GM12878 (cell line): Measurements from ENCODE around the gene CNPY1. TPM values are rescaled to one million over a fixed set of nuclear protein-coding genes. Genes with fewer than 3 reads are reported as not detected.

Experiments used
- ATAC-seq: fragments of 200-7000 bp; cut with Tn5 transposase; 3 replicates; pipeline ENCODE4 v1.9.1; 2020; ENCODE audit warnings: mild to moderate bottlenecking, moderate library complexity
- BruUV-seq: library from RNA; stranded (reverse); fragments of 400-500 nt; replicated peaks from 2 replicates; lab custom pipeline; 2021; lab: Mats Ljungman, UMichigan
- CTCF ChIA-PET: fragments of 300-600 bp; sonication (Branson Sonifier 250); formaldehyde crosslinking; extraction: SDS; loops from one replicate; lab custom pipeline; 2021; ENCODE audit warnings: inconsistent platforms; lab: Yijun Ruan, JAX
- POLR2A ChIA-PET: fragments of 350-600 bp; formaldehyde crosslinking; extraction: SDS; loops from one replicate; lab custom pipeline; 2021; ENCODE audit warnings: inconsistent platforms; lab: Charles Lee
- RAD21 ChIA-PET: fragments of 300-600 bp; sonication (Branson Sonifier 250); formaldehyde crosslinking; loops from one replicate; lab custom pipeline; 2023; ENCODE audit warnings: antibody characterized with exemption; ENCODE audit not compliant: unreplicated experiment; lab: Charles Lee
- SMC1A ChIA-PET: fragments of 300-600 bp; sonication (Branson Sonifier 250); formaldehyde crosslinking; loops from one replicate; lab custom pipeline; 2023; ENCODE audit not compliant: unreplicated experiment, uncharacterized antibody; lab: Charles Lee
- DNase-seq: peaks from one replicate; pipeline ENCODE4 v3.0.0-alpha.2; 2011; ENCODE audit warnings: low read depth, low spot score
- FAIRE-seq: peaks from 3 replicates; lab custom pipeline; 2011; peaks lifted over from hg19 to GRCh38; lab: Jason Lieb, UNC
- H2AFZ ChIP-seq: 2 replicates; pipeline ENCODE4 v1.6.0; 2011; ENCODE audit warnings: low read depth, low read length, control low read depth; ENCODE audit not compliant: control insufficient read depth
- H3K27ac ChIP-seq: 2 replicates; pipeline ENCODE4 v1.5.1; 2011; ENCODE audit warnings: control low read depth; ENCODE audit not compliant: control insufficient read depth, insufficient read depth
- H3K27me3 ChIP-seq, 2 experiments: replicated peaks in 1 of 2; 2 replicates each; pipeline versions ENCODE4 v1.6.0 to v1.6.1; 2011; ENCODE audit warnings: low read length in 1 of 2; ENCODE audit not compliant: control insufficient read depth in 2 of 2, insufficient read depth in 2 of 2
- H3K36me3 ChIP-seq, 2 experiments: 2 replicates each; pipeline ENCODE4 v1.5.1; 2011; ENCODE audit warnings: low read length in 1 of 2; ENCODE audit not compliant: control insufficient read depth in 2 of 2, insufficient read depth in 2 of 2
- H3K4me1 ChIP-seq: 2 replicates; pipeline ENCODE4 v1.6.1; 2011; ENCODE audit warnings: mild to moderate bottlenecking, low read length, moderate library complexity, mixed read lengths; ENCODE audit not compliant: control insufficient read depth, insufficient read depth
- H3K4me2 ChIP-seq: 2 replicates; pipeline ENCODE4 v1.6.0; 2011; ENCODE audit warnings: control low read depth; ENCODE audit not compliant: control insufficient read depth, insufficient read depth
- H3K4me3 ChIP-seq: fragments of 200-600 bp; sonication (generic); 2 replicates; pipeline ENCODE4 v1.5.1; 2016
- H3K79me2 ChIP-seq: 2 replicates; pipeline ENCODE4 v1.6.0; 2011; ENCODE audit warnings: low read length; ENCODE audit not compliant: control insufficient read depth, insufficient read depth
- H3K9ac ChIP-seq: 2 replicates; pipeline ENCODE4 v1.8.0; 2011; ENCODE audit warnings: low read length, control low read depth, mixed read lengths; ENCODE audit not compliant: control insufficient read depth, insufficient read depth
- H3K9me3 ChIP-seq: replicated peaks from 3 replicates; pipeline ENCODE4 v1.5.1; 2011; ENCODE audit warnings: mild to moderate bottlenecking, low read length; ENCODE audit not compliant: control insufficient read depth, insufficient read depth
- H4K20me1 ChIP-seq: 2 replicates; pipeline ENCODE4 v1.6.0; 2011; ENCODE audit not compliant: control insufficient read depth, insufficient read depth
- GABPA ChIP-seq: IDR thresholded peaks from 2 replicates; pipeline ENCODE4 v1.6.1; 2014; ENCODE audit warnings: antibody characterized with exemption, low read depth, mild to moderate bottlenecking, inconsistent platforms
- PAX5 ChIP-seq: IDR thresholded peaks from 2 replicates; pipeline ENCODE4 v1.6.1; 2011; ENCODE audit warnings: low read depth, low read length, borderline replicate concordance
- SMAD5 ChIP-seq: IDR thresholded peaks from 2 replicates; pipeline ENCODE4 v1.6.1; 2016; ENCODE audit warnings: antibody characterized with exemption, low read depth
- WGBS: methylation state at CpG from one replicate; pipeline ENCODE4 v1.1.6; 2016; ENCODE audit warnings: low lambda C conversion rate; ENCODE audit not compliant: insufficient replicate concordance, insufficient coverage; ENCODE audit errors: missing lambda C conversion rate; 5-methylcytosine and 5-hydroxymethylcytosine counted together
- in situ Hi-C: fragments of 300-500 bp; cut with MboI; formaldehyde crosslinking; loops from 9 replicates; pipeline ENCODE4 v1.14.3; 2018; ENCODE audit warnings: mixed read lengths
- intact Hi-C: fragments of 100-400 bp; cut with micrococcal nuclease; formaldehyde crosslinking; loops from one replicate; pipeline ENCODE4 v1.14.2; 2022; ENCODE audit not compliant: unreplicated experiment
- polyA plus RNA-seq, 11 experiments: library from polyadenylated mRNA; depleted of rRNA in 4 of 11; unstranded in 6 of 11; stranded (reverse) in 5 of 11; fragments of >200 nt; fragmentation: Nextera tagmentation in 4 of 11; fragmentation: Illumina TruSeq in 1 of 11; extraction: Ambion mirVana in 4 of 11; extraction: Trizol in 1 of 11; gene quantifications; 1 replicate in 1 of 11; 2 replicates in 10 of 11; pipeline versions ENCODE4 v1.2.1 to v1.2.3, GENCODE V29; 2011 to 2016; ENCODE audit warnings: inconsistent platforms in 2 of 11, missing spikeins in 2 of 11, low read depth in 1 of 11
- total RNA-seq, 4 experiments: library from RNA; depleted of rRNA in 3 of 4; stranded (reverse); fragments of >200 nt in 3 of 4; fragmentation: Illumina TruSeq in 1 of 4; extraction: Trizol in 1 of 4; gene quantifications; 2 replicates each; pipeline versions ENCODE4 v1.2.1 to v1.2.3, GENCODE V29; 2013 to 2021
- TF ChIP-seq, protein P1 (sequence below), 3 experiments: IDR thresholded peaks in 2 of 3; conservative IDR thresholded peaks in 1 of 3; 2 replicates each; pipeline ENCODE4 v1.5.1; 2011; ENCODE audit warnings: low read depth in 3 of 3, low read length in 3 of 3, mild to moderate bottlenecking in 3 of 3, control low read depth in 2 of 3, moderate library complexity in 2 of 3, inconsistent platforms in 1 of 3, mixed read lengths in 1 of 3; ENCODE audit not compliant: control insufficient read depth in 2 of 3, insufficient read depth in 1 of 3; ENCODE audit errors: extremely low read depth in 1 of 3
- TF ChIP-seq, protein P2 (sequence below): fragments of 450-650 bp; formaldehyde crosslinking; IDR thresholded peaks from 2 replicates; pipeline ENCODE4 v1.5.0; 2022; ENCODE audit warnings: mild to moderate bottlenecking, missing genetic modification characterization
- TF ChIP-seq, protein P3 (sequence below): fragments of 450-650 bp; IDR thresholded peaks from 2 replicates; pipeline ENCODE4 v1.6.1; 2017; ENCODE audit warnings: mild to moderate bottlenecking

CNPY1 gene
- total and polyA plus RNA-seq, 10 of the 15 experiments (the other 5 are each of a cell fraction or from before 2014, with no cell fraction given): not detected

DNA sequence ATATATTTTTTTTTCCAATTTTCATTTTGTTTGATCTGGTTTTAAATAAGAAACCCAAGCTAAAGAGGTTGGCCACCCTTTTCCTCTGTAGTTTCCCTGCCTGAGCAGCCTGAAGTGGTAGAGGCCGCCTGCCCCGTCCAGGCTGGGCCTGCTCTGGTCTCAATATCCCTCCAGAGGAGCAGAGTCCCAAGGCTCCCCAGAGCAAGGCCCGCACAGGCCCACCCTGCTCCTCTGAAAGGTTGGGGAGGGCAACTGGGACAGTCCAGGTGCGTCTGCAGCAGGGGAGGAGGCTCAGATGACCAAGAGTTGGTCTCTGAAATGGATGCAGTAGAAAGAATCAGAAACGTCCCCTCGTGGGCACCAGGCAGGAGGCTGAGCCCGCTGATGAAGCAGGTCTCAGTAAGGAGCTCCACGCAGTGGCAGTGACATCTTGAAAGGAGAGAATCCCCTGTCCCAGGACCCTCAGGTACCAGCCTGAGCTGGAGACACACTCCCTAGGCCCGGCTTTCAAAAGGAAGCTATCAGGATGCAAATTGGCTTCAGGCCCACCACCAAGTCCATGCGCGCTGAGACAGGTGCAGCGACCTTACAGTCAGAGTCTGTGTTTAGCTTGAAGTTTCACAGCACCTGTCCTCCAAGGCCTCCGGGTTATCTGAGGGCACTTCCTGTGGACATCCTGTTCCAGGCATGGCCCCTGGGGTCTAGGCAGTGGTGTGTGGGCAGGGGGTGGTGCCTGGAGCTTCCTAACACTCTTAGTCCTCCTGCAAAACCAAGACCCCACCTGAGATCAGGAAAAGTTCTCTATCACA, 50.7 kb downstream of the CNPY1 start:
- CTCF ChIA-PET: no interaction called here
- no TSS peak for BruUV-seq
- ATAC-seq (no peak), DNase-seq (no peak), FAIRE-seq (no peak)
- Histone ChIP-seq H3K27me3 (no peaks in the 10 kb centered on the region), H4K20me1 (no peaks in the 10 kb centered on the region), H2AFZ (no peak overlapping the region), H3K9me3 (no peaks in the 10 kb centered on the region; the same call in 2 of the 3 replicates), H3K4me2 (no peak overlapping the region), H3K9ac (no peak overlapping the region), H3K4me3 (no peak overlapping the region), H3K4me1 (peaks cover 2% of the 10 kb centered on the region; the same call in 1 of the 2 replicates), H3K79me2 (no peaks in the 10 kb centered on the region), H3K27ac (no peak overlapping the region), H3K36me3 (no peaks in the 10 kb centered on the region)
- POLR2A ChIA-PET: no interaction called here
- WGBS: 44% methylated on average over 13 of the region's 13 CpGs
- RAD21 ChIA-PET: no interaction called here
- intact Hi-C loops (no loop called here), in situ Hi-C loops (no loop called here)
- SMC1A ChIA-PET: no interaction called here
- TF ChIP-seq, protein P1, sequence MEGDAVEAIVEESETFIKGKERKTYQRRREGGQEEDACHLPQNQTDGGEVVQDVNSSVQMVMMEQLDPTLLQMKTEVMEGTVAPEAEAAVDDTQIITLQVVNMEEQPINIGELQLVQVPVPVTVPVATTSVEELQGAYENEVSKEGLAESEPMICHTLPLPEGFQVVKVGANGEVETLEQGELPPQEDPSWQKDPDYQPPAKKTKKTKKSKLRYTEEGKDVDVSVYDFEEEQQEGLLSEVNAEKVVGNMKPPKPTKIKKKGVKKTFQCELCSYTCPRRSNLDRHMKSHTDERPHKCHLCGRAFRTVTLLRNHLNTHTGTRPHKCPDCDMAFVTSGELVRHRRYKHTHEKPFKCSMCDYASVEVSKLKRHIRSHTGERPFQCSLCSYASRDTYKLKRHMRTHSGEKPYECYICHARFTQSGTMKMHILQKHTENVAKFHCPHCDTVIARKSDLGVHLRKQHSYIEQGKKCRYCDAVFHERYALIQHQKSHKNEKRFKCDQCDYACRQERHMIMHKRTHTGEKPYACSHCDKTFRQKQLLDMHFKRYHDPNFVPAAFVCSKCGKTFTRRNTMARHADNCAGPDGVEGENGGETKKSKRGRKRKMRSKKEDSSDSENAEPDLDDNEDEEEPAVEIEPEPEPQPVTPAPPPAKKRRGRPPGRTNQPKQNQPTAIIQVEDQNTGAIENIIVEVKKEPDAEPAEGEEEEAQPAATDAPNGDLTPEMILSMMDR (IDR thresholded peaks at IDR 0.05 in 2 of 3, conservative IDR thresholded peaks at IDR 0.05 in 1 of 3; ENCODE audit: control insufficient read depth in 2 of 3, extremely low read depth in 1 of 3, insufficient read depth in 1 of 3, low read depth in 3 of 3, low read length in 3 of 3): no peak
- TF ChIP-seq SMAD5 (no peak), PAX5 (no peak), GABPA (no peak)
- TF ChIP-seq, protein P2, sequence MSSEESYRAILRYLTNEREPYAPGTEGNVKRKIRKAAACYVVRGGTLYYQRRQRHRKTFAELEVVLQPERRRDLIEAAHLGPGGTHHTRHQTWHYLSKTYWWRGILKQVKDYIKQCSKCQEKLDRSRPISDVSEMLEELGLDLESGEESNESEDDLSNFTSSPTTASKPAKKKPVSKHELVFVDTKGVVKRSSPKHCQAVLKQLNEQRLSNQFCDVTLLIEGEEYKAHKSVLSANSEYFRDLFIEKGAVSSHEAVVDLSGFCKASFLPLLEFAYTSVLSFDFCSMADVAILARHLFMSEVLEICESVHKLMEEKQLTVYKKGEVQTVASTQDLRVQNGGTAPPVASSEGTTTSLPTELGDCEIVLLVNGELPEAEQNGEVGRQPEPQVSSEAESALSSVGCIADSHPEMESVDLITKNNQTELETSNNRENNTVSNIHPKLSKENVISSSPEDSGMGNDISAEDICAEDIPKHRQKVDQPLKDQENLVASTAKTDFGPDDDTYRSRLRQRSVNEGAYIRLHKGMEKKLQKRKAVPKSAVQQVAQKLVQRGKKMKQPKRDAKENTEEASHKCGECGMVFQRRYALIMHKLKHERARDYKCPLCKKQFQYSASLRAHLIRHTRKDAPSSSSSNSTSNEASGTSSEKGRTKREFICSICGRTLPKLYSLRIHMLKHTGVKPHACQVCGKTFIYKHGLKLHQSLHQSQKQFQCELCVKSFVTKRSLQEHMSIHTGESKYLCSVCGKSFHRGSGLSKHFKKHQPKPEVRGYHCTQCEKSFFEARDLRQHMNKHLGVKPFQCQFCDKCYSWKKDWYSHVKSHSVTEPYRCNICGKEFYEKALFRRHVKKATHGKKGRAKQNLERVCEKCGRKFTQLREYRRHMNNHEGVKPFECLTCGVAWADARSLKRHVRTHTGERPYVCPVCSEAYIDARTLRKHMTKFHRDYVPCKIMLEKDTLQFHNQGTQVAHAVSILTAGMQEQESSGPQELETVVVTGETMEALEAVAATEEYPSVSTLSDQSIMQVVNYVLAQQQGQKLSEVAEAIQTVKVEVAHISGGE (CRISPR knock-in tag): no peak
- TF ChIP-seq, protein P3, sequence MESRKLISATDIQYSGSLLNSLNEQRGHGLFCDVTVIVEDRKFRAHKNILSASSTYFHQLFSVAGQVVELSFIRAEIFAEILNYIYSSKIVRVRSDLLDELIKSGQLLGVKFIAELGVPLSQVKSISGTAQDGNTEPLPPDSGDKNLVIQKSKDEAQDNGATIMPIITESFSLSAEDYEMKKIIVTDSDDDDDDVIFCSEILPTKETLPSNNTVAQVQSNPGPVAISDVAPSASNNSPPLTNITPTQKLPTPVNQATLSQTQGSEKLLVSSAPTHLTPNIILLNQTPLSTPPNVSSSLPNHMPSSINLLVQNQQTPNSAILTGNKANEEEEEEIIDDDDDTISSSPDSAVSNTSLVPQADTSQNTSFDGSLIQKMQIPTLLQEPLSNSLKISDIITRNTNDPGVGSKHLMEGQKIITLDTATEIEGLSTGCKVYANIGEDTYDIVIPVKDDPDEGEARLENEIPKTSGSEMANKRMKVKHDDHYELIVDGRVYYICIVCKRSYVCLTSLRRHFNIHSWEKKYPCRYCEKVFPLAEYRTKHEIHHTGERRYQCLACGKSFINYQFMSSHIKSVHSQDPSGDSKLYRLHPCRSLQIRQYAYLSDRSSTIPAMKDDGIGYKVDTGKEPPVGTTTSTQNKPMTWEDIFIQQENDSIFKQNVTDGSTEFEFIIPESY: no peak
